Activated CD8-positive, alpha-beta memory T cell treated with anti-CD3 and anti-CD28 coated beads, Interleukin-2, amount 50 U/mL, for 4 hours (primary cell): ENCODE measurements around the gene PHLPP1.
"Not testable (repeated sequence)": the region's sequence is repeated elsewhere in the genome, so short reads cannot be mapped to it uniquely, and the experiment has no call there.

Experiments used
- DNase-seq: peaks from one replicate; pipeline ENCODE4 v3.0.0-alpha.2; 2020

The PHLPP1 gene

DNA sequence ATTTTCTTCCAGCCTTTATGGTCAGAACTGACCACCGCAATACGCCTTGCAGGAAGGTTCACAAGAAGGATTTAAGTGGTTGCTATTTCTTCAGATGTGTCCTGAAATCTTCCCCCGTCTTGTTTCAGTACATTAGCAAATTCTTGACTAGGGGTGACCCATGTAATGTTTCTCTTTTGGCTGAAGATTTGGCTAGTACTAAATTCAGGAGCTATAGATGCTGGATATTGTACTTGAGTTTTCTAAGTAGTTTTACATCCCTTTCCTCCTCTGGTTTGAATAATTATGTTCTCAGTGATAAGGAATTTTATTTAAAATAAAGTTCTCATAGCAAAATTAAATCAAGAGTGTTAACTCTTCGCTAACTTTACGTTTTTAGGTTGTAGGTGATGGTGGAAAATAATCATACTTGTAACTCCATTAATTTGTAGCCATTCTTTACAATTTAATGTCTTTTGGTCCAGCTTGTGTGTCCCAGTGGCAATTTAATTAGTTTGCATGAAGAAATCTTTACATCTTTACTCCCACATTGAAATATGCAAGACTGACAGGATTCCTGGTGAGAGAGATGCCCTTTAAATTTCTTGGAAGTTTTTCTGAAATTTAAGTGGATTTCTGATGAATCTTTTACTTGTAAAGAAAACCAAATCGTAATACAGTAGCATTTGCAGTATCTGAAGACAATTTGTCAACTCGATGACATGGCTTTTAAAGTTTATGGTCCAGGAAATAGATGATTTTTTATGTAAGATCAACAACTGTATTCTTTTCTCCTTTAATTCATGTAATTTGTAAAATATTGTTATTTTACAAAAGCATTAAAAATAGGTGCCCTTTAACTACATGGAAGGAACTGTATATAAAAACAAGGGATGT, 2.8 kb downstream of the PHLPP1 start:
- DNase-seq: no peak

DNA sequence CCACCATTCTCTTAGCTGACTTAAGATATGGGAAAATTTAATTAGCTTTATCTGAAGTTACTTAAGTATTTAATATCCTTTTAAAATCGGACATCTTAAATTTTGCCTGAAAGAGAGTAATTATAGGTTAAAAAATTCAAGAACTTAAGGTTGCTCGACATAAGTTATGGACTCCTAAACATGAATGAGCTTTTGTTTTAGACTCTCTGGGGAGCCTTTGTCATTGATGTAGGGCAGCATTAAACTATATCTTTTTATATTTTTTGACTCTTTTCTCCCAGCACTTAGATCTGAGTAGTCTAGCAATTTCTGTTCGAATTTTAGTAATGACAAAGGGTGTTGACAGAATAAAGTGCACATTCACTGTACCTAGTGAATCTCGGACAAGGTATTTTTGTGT, 4.7 kb downstream of the PHLPP1 start:
- DNase-seq: no peak

DNA sequence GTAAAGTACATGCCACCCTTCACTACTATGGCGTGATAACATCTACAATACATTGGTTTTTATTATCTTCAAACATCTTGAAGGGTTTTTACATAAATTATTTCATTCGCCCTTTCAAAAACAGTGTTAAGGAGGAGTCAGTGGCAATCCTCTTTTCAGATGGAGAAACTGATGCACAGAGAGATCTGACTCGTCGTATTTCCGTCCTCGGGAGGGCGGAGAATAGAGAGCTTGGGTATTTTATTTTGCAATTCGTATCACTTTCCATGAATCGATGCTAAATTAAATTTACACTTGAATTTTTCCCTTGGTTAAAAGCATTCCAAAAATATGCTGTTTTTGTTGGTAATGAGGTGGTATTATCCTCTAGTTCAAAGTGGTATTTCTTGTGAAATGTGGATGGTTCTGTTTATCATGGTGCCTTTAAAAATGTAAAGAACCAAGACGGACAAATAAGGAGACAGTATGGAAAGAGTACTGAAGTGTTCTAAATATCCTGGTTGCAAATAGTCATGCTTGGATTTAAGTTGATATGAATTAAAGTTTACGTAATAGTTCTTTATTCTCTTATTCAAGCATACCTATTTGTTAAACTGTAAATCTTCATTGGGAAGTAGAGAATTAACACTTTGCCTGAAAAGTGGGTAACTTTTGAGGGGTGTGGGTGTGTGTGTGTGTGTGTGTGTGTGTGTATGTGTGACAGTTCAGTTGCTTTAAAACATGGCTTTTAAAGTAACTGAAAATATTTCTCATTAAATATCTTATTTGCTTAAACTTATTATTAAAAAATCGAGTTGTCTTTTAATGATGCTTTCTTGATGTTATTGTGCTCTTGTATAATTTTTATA, 5.6 kb downstream of the PHLPP1 start:
- no peak for DNase-seq

DNA sequence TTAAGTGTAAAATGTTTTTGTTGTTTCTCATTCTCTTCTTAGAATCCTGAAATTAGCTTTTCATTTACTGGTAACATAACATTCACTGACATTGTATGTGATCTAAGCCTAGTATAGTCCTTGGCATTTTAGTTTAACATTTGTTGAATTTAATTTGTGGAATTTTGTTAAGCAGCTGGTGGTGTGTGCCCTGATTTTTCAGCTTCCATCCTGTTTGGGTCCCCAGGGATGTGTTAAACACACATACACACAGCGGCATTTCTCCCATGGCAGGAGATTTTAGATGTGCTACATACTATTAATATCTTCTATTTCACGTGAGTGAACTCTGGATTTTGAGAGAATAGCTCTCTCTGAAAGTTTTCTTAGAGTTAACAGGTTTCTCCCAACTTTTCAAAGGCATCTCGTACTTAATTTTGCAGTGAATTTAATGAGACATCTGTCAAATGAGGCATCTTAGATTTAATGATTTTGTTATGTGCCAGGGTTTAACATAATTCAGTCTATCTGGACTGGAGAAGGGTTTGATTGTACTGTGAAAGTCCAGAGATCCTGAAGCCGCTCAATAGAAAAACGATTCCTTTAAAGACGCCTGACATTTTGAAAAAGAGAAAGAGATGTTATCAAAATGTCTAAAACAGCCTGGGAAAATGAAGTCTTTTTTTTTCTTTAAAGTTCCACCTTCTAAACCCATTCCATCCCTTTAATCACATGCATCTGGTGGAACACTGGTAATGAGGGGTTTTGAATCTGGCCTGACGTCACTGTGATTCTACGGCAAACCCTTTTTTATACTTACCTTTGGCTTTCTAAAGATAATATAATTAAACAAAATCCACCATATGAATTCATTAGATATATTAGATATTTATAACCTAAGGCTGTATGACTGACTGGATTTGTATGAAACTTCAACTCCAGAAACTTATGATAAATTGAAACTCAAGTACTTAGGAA, 6.8 kb downstream of the PHLPP1 start:
- DNase-seq: no peak

DNA sequence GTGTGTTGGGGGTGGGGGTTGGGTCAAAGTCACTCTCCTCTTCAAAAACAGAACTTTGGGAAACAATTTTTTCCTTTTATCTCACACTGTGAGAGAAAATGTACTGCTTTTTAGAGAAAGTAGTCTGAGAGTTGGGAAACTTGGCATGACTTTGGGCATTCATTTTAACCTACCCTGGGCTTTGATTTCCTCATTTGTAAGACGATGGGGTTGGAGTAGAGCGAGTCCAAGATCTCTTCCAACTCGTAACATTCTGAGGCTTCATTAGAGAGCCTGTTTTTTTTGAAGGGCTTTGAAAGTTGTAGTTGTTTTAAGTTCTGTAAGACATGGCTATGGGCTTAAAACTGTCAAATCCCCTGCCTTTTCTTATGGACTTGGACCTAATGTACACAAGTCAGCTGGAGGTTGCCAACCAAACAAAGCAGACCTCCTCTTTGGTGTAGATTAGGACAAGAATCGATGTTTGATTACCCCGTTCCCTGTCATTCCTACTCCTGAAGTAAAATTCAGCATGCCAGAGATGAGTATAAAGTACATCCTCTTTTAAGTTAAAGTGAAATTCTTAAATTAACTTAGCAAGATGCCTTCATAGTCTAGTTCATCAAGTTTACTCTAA, 8.4 kb downstream of the PHLPP1 start:
- DNase-seq: no peak

DNA sequence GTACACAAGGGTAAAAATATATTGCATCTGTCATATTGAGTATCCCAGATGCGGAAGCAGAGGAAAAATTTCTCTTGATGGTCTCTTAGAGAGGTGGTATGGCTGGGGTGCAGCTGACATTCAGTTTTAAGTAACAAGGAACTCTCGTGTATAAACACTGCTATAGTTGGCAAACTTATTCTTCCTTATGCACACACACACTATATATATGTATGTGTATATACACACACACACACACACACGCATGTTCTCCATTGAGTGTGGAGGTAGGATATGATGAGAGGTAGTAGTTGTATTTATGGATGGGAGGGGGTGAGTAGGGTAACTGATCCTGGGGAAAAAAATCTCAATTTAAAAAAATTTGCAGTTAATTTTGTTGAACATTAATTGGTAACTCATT, 10.6 kb downstream of the PHLPP1 start:
- no peak for DNase-seq

DNA sequence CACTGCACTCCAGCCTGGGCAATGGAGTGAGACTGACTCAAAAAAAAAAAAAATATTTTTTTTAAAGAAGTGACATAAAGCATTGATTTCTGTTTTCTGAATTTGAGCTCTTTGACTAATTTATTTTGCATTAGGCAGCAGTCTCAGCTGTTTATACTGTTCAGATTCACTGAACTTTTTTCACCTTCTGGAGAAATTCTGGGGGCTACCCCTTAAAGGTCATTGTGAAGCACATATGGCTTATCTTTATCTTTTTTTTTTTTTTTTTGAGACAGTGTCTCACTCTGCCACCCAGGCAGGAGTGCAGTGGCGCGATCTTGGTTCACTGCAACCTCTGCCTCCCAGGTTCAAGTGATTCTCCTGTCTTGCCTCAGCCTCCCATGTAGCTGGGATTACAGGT, 12.9 kb downstream of the PHLPP1 start:
- DNase-seq: no peak

DNA sequence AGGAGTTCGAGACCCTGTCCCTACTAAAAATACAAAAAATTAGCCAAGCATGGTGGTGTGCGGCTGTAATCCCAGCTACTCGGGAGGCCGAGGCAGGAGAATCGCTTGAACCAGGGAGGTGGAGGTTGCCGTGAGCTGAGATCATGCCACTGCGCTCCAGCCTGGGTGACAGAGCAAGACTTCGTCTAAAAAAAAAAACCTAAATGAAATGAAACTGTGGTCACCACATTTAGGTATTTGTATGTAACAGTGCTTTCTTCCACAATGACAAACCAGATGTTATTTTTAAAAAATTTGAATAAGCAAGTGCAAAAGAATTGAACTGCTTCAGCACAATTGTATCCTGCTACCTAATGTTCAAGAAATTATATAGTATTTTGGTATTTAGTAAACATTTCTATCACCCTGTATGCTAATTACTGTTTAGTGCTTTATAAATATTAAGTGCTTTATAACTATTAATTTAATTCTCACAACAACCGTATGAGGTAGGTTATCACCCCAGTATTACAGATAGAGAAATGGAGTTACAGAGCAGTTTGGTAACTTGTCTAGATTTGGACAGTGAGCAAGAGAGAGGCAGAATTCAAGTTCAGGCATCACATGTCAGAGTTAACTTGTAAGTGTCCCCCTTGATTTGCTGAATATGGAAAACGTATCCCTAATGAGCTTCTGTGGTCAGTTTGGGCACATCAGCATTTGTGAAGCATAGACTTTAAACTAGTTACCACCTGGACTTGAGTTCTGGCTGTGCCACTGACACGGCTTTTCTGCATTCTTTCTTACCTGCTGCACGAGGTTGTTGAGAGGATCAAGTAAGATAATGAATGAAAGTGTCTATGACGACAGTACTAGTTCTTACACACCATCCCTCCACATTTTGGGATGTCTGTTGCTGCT, 14.4 kb downstream of the PHLPP1 start:
- DNase-seq: no peak

DNA sequence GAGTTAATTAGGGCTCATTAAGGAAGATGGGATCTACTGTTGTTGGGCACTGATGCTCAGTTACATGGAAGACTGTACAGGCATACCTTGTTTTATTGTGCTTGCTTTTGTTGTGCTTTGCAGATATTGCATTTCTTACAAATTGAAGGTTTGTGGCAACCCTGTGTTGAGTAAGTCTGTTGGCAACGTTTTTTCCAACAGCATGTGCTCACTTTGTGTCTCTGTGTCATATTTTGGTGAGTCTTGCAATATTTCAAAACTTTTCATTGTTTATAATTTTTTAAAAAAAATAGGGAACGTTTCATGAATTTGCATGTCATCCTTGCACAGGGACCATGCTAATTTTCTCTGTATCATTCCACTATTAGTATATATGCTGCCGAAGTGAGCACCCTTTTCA, 15.6 kb downstream of the PHLPP1 start:
- DNase-seq: no peak

DNA sequence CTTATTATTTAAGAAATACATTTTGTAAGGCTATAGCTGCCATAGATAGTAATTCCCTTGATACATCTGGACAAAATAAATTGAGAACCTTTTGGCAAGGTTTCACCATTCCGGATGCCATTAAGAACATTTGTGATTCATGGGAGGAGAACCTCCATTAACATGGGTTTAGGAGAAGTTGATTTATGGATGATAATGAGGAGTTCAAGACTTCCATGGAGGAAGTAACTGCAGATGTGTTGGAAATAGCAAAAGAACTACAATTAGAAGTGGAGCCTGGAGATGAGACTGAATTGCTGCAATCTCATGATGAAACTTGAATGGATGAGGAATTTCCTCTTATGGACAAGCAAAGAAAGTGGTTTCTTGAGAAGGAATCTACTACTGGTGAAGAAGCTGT, 17.3 kb downstream of the PHLPP1 start:
- no peak for DNase-seq

DNA sequence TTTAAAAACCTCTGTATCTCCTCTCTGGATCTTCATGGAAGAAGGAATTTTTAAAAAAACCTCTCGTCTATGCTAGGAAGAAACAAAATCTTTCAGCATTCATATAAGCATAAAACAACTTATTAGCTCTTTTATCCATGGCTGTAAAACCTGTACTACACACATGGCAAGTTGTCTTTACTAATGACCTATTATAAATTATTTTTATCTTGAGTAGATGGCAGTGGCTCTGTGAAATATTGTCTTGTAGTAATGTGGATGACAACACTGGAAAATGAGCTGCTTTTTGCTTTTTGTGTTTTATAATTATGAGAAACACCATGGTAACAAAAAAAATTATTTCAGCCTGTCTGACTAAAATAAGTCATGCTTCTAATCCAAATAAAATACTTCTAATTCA, 18.9 kb downstream of the PHLPP1 start:
- no peak for DNase-seq

DNA sequence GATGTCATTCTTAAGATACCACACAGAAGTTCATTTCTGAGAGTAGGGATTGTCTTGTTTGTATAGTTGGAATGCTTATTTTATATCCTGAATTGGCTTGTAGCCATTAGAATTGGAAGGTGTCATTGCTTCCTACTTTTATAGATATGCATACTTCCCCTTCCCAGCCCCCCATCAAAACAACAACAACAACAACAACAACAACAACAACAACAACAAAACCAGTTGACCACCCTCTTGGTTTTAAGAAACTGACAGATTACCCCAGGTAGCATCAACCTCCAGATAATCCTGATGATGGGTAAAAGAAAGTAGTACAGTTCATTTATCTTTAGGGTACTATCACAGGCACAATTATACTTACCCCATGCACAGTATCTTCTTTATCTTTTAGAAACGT, 20.0 kb downstream of the PHLPP1 start:
- DNase-seq: no peak

DNA sequence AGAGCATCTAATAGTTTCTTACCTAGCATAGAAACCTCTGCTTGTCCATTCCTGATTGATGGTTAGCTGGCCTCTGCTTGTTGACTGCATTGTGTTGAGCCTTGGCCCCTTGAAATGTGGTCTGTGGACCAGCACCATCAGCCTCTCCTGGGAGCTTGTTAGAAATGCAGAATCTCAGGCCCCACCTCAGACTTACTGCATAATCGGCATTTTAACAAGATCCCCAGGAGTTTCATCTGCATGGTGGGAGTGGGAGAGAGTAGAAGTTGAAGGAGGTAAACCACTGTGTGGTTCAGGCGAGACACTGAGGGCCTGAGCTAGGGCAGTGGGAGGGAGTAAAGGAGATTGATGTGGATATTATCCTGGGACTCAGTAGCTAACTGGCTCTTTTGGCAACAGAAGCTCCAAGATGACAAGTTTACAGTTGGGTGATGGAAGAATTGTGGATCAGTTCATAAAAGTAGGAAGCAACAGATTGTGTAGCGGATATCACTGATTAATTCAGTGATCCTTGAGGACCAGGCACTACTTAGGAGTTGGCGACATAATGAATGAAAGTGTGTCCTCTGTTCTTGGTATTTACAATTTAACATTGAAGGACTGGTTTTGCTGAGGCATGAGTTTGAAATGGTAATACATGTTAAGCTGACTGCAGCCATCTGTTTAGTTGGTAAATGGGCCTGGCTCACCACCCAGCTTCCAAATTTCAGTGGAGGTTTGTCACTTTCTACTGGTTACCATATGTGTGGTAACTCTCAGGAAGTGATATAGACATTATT, 20.9 kb downstream of the PHLPP1 start:
- DNase-seq: no peak

DNA sequence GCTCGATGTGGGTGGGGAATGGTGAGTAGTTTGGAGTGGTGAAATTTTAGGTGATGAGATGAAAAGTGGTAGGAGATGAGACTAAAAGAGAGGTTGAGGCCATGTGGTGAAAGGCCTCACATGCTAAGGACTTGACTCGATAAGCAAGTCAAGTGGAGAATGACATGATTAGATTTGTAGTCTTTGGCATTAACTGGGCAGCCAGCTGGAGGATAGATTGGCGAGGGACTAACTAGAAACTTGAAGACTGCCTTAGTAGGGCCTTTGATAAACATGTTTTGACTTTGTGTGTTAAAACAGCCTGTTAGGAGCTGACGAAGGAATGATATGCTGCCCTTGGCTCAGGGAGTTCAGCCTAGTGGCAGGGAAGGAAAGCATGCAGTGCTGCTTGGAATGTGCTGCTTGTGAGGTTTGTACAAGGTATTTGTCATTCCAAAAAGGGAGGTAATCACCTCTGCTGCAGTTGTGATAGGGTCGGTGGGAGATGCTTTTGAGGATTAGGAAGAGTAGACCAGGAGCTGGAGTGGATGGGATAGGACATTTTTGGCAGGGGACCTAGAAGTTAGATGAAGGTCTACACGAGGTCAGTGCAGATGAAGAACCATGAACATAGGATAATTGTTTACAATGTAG, 22.0 kb downstream of the PHLPP1 start:
- DNase-seq: no peak

DNA sequence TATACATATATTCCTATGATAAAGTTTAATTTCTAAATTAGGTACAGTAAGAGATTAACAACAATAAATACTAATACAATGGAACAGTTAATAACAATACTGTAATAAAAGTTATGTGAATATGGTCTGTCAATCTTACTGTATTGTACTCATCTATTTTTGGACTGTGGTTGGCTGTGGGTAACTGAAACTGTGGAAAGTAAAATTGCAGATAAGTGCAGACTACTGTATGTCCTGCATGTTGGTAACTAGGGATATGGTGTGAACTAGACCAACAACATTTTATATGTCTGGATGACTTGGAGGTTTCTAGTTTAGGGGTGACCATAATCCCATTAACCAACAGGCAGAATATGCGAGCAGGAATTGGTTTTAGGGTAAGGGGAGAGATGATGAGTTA, 23.3 kb downstream of the PHLPP1 start:
- no peak for DNase-seq

DNA sequence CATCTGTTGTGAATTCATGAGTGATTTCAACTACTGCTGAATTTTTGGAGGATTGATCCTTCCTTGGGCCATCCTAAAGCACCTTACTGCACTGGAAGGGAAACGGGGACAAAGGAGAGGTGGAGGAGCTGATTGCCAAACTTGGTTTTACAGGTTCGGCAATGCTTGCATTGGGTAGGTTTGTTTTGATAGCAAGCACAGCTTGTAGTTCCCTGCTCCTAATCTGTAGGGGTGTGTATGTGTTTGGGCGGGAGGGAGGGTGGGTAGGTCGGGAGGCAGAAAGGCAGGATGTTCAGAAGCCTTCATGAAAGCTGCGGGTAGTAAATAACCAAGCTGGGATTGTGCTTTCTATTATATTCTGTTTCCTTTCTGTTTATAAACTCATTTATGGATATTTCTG, 24.6 kb downstream of the PHLPP1 start:
- no peak for DNase-seq

DNA sequence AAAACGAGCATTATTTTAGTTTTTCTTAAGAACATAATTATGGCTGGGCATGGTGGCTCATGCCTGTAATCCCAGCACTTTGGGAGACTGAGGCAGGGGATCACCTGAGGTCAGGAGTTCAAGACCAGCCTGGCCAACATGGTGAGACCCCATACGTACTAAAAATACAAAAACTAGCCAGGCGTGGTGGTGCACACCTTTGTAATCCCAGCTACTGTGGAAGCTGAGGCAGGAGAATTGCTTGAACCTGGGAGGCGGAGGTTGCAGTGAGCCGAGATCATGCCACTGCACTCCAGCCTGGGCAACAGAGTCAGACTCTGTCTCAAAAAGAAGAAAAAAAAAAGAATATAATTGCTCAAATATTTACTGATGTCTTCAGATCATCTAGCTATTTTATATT, 25.3 kb downstream of the PHLPP1 start:
- not testable (repeated sequence) for DNase-seq

DNA sequence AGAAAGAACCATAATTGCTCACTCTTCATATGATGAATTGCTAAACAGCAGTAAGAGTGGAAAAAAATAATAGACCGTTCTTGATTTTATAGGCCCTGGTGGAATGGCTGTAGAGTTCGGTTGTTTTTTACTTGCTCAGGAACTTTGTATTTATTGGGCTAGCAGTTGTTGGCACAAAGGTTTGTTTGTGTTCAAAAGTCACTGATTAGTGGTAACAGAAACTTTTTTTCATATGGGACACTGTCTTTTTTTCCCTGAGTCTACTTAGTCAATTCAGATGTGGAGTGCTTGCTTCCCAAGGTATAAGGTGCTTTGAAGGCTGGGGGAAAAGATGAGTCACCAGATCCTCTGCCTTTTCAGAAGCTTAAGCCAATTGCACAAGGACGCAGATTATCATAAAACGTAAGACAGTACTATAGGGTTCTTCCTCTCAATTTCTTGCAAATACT, 25.8 kb downstream of the PHLPP1 start:
- DNase-seq: no peak

DNA sequence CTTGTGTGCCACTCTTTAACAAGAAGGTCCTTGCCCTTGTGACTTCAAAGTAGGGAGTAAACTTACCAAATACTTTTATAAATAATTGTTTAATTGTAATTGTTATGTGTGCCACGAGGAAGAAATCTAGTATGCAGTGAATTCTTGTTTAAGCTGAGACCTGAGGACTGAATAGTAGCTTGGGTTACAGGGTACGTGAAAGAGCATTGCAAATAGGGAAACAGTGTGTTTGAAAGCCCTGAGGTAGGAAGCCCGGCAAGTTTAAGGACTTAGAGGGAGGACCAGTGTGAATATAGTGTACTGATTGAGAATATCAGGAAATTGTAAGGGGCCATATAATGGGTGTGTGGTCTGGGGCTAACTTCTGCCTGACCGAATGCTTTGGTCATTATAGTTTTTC, 26.2 kb downstream of the PHLPP1 start:
- DNase-seq: no peak
